GM23338 (cell line): ENCODE data around the gene COX4I2.

Source experiments
- CREB1 ChIP-seq: fragments of 250-450 bp; sonication (Bioruptor Pico); IDR thresholded peaks from 2 replicates; pipeline ENCODE4 v1.5.0; 2020; ENCODE audit warnings: low read depth, mild to moderate bottlenecking, moderate library complexity
- CTCF ChIP-seq, 2 experiments: fragments of 200-600 bp in 1 of 2; sonication (generic) in 1 of 2; conservative IDR thresholded peaks; 2 replicates each; pipeline versions ENCODE4 v1.5.1 to v1.6.1; 2016 to 2017; ENCODE audit warnings: antibody characterized with exemption in 2 of 2, low read depth in 2 of 2, mild to moderate bottlenecking in 2 of 2, moderate library complexity in 1 of 2
- EZH2phosphoT487 ChIP-seq: fragments of 200-600 bp; sonication (generic); IDR thresholded peaks from one replicate; pipeline ENCODE4 v1.8.1; 2018; ENCODE audit warnings: antibody characterized with exemption; ENCODE audit not compliant: unreplicated experiment
- ZNF114 ChIP-seq: fragments of 250-450 bp; sonication (Bioruptor Pico); IDR thresholded peaks from 2 replicates; pipeline ENCODE4 v1.5.0; 2020; ENCODE audit warnings: mild to moderate bottlenecking, moderate library complexity

GRCh38 chr20:31617432-31618104 lies 20.1 kb upstream of the COX4I2 start:
- TF ChIP-seq CTCF (conservative IDR thresholded peaks at IDR 0.05; ENCODE audit: low read depth in 2 of 2) (no peak), CREB1 (no peak), ZNF114 (CRISPR knock-in tag) (no peak), EZH2phosphoT487 (no peak)
